Superior temporal gyrus (tissue), 1 donor: ENCODE results near the gene DGKQ.

Source experiments
- DNase-seq: peaks from one replicate; pipeline ENCODE4 v3.0.0-alpha.2; 2016; ENCODE audit errors: extremely low spot score

The DGKQ gene

DNA sequence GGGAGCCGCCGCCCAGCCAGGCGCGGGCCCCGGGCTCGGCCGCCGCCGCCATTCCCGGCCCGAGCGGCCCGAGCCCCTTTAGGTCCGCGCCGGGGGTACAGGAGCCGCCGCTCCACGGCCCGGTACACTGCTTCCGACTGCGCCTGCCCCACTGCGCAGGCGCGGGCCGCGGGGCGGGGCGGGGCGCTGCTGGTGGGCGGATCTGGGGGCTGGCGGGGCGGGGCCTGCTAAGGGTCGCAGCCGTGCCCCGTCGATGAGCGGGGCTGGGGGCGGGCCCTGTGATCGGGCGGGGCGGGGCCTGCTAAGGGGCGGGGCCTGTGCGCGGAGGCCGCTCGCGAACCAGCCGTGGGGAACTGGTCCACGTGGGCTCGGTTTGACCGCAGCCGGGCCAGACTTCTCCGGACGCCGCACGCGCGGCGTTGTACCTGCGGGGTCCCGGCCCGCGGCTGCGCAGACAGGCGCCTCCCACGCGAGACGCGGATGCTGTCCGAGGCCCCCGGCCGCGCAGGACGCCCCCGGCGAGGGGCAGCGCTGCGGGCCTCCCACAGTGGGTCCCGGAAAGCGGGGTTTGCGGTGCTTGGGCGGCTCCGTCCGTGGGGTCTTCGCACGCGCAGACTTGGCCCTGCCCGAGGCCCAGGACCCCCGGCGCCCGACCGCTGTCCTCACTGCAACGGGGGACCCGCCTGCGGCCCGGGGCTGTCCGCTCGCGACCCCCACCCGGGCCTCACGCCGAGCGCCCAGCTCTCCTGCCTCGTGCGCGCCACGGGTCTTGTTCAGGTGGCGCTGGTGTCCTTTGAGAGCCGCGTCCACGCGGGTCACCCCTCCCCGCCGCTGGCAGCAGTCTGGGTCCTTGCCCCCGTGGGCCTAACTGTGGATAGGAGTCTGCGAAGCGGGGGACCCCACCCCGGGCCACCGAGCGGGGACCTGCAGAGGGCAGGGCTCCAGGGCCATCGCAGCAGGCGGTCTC is at the start of gene DGKQ:
DGKQ (minus strand) TSS at position 139 of the 967 bp plus-strand sequence; CDS start at position 52, 87 bp downstream.
- peak; percentile 65 for DNase-seq

GRCh38 chr4:1022739-1023066 is 49.3 kb upstream of the DGKQ start:
- no peak for DNase-seq

DNA sequence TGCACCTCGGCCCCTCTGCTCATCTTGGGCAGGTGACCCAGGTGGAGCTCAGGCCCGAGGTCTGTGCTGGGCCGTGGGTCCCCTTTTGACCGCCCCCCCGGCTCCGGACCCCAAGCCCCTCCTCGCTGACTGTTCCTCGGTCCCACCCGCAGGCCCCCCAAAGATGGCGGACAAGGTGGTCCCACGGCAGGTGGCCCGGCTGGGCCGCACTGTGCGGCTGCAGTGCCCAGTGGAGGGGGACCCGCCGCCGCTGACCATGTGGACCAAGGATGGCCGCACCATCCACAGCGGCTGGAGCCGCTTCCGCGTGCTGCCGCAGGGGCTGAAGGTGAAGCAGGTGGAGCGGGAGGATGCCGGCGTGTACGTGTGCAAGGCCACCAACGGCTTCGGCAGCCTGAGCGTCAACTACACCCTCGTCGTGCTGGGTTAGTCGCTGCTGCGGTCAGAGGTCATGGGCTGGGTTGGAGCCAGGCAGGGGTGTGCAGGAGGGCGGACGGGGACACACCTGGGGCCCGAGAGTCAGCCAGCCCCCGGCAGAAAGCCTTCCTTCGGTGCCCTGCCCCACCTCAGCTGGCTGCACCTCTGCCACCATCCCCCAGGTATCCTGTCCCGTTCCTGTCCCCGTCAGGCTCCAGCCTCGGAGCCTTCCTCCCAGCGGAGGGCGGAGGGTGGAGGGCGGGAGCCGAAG is 48.8 kb upstream of the DGKQ start:
- DNase-seq: no peak

GRCh38 chr4:1021386-1022050 is 48.1 kb upstream of the DGKQ start:
- no peak for DNase-seq

DNA sequence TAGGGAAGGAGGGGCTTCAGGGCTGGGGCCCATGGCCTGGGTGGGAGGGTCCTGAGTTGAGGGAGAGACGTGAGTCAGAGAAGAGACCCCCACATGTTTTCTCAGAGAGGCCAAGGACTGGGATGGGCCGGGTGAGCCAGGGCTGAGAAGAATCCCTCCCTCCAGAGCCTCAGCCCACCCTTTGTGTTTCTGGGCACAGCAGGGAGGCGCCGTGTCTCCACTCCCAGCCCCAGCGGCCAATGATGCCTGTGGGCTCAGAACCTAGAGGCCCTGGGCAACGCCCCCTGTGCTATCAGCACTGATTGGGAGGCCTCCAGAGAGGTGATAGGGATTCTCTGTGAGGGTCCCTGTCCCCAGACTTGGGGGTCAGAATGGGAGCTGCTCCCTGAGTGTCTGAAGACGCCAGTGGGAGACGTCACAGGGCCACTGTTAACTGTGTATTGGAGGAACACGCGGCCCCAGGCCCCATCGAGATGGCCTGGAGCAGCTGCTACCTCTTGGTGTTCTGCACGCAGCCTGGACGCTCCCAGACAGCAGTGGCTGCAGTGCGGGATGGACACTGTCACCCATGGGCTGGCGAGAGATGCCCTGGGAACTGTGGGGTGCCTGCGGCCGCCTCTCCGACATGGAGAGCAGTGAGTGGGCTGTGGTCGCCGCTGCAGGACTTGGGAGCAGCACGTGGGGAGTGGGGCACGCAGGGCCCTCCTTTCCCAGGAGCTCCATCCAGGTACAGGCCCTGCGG is 46.5 kb upstream of the DGKQ start:
- no peak for DNase-seq

GRCh38 chr4:1019320-1019719 is 46.0 kb upstream of the DGKQ start:
- no peak for DNase-seq

GRCh38 chr4:1018147-1019020 is 45.0 kb upstream of the DGKQ start:
- no peak for DNase-seq

DNA sequence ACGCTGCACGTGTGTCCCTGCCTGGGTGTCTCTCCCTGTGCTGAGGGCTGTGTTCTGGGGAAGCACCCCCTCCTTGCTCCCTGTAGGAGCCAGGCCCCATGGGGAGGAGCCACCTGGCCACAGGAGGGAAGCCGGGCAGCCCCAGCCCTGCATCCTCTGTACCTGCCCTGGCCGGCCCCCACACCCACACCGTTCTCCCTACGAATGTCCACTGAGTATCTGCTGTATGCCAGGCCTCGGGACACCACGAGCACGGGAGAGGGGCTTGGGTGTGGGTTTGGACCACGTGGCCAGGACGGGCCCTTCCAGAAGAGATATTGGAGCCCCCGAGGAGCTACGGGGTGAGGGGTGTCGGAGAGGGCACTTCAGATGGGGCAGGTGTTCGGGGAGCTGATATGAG is 44.3 kb upstream of the DGKQ start:
- DNase-seq: no peak

- no peak for DNase-seq
Observed at GRCh38 chr4:1017211-1017610, 43.8 kb upstream of the DGKQ start.

DNA sequence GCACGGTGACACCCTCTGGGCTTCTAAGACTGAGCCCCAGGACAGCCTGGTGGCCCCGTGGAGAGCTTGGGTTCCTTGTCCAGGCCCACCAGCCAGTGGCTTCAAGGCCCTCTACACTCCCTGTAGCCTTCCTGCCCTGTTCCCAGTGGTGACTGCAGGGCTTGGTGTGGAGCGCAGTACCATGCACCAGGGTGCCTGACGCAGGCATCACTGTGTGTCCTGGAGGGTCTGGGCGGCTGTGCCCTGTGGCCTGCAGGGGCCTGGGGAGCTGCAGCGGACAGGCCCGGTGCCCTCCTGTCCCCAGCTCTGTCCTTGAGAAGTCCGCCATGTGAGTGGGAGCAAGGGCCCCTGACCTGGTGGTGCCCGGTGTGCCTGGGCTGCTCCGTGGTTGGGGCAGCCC is 42.4 kb upstream of the DGKQ start:
- no peak for DNase-seq

DNA sequence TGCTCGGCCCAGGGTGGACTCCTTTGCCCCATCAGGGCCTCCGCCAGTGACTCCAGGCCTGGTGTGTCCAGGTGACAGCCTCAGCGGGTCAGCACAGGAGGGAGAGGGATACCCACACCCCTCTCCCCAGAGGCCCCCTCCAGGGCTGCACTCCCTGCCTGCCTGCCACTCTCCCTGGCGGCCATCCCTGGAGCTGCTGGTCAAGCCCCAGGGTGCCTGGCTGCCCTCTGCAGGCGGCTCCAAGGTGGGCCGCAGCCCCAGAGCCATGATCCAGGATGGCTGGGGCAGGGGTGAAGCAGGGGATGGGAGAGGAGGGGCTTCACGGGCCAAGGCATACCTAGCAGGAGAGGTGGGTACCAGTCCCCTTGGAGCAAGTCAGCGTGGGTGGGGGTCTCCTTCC is 41.8 kb upstream of the DGKQ start:
- no peak for DNase-seq

DNA sequence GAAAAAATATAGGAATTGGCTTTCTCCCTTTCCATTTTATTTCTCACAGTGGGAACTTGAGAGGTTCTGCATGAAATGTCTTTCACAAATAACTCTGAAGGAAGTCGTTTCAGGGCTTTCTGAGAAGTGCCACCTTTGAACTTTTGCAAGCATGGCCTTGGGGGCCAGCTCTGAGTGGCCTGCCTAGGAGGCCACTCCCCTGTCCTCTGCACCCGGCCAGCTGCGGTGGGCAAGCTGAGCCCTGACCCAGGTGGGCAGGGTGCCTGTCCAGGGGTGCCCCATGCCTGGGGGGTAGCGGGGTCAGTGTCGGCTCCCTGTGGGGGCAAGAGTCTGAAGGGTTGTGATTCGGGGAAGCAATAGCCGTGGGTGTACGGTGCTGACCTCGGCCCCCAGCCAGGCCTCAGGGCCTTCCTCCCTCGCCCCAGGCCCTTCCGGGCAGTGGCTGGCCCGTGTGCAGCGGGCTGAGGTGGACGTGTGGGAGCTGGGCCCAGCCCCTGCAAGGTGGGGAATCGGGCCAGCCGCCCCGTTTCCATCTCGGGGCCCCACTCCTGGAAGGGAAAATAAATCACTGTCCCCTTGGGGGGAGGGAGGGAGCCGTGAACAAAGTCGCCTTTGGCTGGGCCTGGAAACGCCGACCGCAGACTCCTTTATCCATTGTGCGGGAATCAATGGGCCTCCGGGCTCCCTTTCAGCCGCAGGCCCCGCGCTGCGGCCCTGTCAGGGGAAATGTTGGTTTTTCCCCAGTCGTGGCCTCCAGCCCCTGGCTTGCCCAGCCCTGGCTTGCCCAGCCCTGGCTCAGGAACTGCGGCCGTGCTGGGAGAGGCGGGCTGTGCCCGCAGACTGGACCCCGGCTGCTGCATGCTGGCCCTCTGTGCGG is 41.2 kb upstream of the DGKQ start:
- DNase-seq: peak; percentile 89

GRCh38 chr4:1013225-1014073 is 40.1 kb upstream of the DGKQ start:
- no peak for DNase-seq

DNA sequence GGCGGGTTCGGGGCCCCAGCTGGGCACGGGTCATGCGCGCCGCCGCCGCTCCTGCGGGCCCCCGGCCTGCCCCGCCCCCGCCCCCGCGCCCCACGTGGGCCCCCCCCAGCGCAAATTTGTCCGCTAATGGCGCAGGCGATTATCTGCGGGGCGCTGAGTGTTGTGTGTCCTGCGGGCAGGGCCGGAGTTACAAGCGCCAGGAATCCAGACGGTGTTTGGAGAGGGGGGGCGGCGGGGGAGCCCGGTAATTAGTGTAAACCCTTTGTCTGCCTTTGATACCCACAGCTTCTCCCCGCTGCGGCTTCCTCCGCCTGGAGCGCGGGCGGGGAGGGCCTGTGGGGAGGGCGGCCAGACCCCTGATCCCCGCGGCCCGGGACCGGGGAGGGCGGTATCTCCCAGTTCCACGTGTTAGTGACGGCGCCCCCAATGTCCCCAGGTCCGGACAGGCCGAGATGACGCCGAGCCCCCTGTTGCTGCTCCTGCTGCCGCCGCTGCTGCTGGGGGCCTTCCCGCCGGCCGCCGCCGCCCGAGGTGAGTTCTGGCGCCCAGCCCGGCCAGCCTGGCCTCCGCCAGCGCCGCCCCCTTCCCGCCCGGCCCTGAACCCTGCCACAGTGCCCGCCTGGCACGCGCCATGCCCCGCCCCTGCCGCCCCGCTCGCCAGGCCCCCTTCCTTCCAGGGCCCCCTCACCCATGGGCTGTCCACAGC is 38.8 kb upstream of the DGKQ start:
- DNase-seq: no peak

DNA sequence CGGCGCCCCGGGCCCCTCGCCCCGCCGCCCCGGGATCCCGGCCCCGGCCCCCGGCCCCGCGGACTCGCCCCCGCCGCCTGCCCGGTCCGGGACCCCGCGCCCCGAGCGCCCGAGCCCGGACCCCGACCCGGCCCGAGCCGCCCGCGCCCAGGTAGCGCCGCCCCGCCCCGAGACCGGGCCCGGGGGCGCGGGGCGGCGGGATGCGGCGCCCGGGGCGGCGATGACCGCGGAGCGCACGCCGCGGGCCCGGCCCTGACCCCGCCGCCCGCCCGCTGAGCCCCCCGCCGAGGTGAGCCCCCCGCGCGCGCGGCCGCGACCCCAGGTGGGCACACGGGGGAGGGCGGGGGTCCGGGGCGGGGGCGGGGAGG is 38.3 kb upstream of the DGKQ start:
- DNase-seq: no peak

DNA sequence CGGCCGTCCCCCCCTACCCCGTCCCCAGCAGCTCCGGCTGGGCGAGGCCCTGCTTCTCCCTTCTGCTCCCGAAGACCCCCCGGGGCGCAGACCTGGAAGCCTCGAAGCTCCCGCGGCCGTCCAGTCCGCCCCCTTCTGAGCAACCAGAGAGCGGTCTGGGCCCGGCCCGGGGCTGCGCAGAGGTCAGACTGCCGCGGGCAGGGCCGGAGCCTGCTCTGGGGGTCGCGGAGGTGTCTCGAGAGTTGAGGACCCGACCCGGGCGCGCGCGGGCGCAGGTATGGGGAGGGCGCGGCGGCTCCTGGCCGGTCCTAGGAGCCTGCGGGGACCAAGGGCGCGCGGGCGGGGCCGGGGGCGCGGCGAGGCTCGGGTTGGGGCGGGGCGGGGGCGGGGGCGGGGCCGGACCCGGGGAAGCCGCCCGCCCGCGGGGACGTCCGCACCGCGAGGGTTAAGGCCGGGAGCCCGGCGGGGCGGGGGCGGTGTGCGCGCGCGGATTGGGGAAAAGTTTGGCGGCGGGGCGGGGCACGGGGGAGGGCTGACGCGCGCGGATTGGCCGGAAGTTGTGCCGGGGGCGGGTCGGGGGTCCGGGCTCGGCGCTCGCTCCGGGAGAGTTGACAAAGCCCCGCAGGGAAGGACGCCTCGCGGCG is 37.8 kb upstream of the DGKQ start, which contains the start of gene FGFRL1:
FGFRL1 (plus strand) TSS at position 605 of the 644 bp plus-strand sequence. CDS start 860 bp downstream, outside the sequence.
- no peak for DNase-seq

- no peak for DNase-seq
Observed at GRCh38 chr4:1010395-1011021, 37.1 kb upstream of the DGKQ start.
